ENCODE data around the gene BRAT1. TPM values are rescaled to one million over a fixed set of nuclear protein-coding genes. Genes with fewer than 3 reads are reported as not detected.

The BRAT1 gene
- total RNA-seq, 1 experiment from 2014 or later, result 50.0 TPM

DNA sequence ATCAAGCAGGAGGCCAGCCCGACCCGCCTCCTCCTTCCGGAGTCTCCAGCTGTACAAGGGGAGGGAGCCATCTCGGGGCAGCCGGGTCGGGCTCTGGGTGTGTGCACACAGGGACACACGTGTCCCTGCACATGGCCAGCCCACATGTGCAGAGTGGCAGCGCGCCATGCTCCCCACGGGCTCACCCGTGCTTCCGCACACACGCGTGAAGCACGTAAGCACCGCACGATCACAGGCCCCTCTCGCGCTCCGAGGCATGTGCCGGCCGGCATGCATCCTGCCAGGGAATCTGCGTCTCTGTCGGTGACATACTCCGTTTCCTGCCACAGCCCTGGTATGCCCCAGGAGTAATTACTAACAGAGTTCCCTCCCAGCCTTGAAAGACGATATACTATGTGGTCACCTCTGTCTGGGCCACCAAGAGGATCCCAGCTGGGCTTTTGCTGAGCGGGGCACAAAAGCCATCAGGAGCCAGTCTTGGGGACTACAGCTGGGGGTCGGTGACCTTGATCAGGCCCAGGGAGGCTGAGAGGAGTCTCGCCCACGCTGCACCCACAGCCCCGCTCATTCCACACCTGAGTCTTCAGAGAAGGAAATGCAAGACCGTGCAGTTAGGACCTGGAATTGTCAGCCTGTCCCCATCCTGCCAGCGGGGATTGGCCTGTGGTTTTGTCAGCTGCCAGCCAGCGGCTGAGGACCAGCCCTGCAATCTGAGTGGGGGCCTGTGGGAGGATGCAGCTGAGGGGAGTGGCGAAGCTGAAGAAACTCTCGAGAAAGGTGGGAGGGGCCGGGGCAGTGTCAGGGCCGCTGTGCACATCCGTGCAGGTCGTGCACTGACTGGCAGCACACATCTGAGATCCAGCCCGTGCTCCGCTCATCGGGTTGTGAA is 46.8 kb downstream of the BRAT1 start:
- Mint-ChIP-seq H3K36me3 (no peaks in the 10 kb centered on the region), H3K27me3 (ENCODE audit: low read depth) (no peaks in the 10 kb centered on the region), H3K9me3 (no peaks in the 10 kb centered on the region), H3K4me3 (no peak overlapping the region), H3K4me1 (peaks cover 5% of the 10 kb centered on the region), H3K27ac (peak overlapping the region; percentile 63; the same call in 1 of the 2 replicates)
- ATAC-seq (no peak), DNase-seq (ENCODE audit: low spot score) (no peak)
- ChIA-PET CTCF (interaction anchor here (1.0 to 2.1 kb wide), 3 partner anchors 10 to 56 kb away, joined by 4 to 7 read pairs (median 5); no protein-coding TSS in a partner anchor), POLR2A (no interaction called here)
- TF ChIP-seq, protein P1, sequence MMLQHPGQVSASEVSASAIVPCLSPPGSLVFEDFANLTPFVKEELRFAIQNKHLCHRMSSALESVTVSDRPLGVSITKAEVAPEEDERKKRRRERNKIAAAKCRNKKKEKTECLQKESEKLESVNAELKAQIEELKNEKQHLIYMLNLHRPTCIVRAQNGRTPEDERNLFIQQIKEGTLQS (CRISPR knock-in tag; conservative IDR thresholded peaks at IDR 0.05), result no peak

DNA sequence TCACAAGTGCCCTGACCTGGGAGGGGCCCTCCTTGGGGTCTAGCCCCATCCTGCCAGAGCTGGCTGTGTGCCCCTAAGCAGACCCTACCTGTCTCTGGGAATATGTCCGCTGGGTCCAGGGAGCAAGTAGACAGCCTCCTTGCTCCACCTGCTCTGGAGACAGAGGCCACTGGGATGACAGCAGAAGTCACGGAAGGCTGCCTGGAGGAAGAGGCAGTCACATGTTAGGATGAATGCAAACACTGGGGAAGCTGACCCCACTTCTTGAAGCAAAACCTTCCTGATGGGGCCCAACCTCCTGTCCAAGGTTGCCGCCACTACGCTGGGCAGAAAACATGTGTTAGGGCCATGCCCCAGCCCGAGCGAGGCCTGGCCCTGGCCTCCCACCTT is 47.4 kb downstream of the BRAT1 start:
- H3K27ac Mint-ChIP-seq, result no peak overlapping the region
- H3K36me3 Mint-ChIP-seq, result no peaks in the 10 kb centered on the region
- H3K4me3 Mint-ChIP-seq, result no peak overlapping the region
- H3K9me3 Mint-ChIP-seq, result no peaks in the 10 kb centered on the region
- H3K4me1 Mint-ChIP-seq, result peaks cover 5% of the 10 kb centered on the region
- H3K27me3 Mint-ChIP-seq (ENCODE audit: low read depth), result no peaks in the 10 kb centered on the region
- ATAC-seq (no peak), DNase-seq (ENCODE audit: low spot score) (no peak)
- no peak for TF ChIP-seq FOXK1 (CRISPR knock-in tag; IDR thresholded peaks at IDR 0.05)
- TF ChIP-seq PRRX2 (CRISPR knock-in tag; IDR thresholded peaks at IDR 0.05), result no peak
- no peak for TF ChIP-seq ZNF121 (CRISPR knock-in tag; IDR thresholded peaks at IDR 0.05)
- TF ChIP-seq, protein P2, sequence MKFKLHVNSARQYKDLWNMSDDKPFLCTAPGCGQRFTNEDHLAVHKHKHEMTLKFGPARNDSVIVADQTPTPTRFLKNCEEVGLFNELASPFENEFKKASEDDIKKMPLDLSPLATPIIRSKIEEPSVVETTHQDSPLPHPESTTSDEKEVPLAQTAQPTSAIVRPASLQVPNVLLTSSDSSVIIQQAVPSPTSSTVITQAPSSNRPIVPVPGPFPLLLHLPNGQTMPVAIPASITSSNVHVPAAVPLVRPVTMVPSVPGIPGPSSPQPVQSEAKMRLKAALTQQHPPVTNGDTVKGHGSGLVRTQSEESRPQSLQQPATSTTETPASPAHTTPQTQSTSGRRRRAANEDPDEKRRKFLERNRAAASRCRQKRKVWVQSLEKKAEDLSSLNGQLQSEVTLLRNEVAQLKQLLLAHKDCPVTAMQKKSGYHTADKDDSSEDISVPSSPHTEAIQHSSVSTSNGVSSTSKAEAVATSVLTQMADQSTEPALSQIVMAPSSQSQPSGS (CRISPR knock-in tag; IDR thresholded peaks at IDR 0.05; ENCODE audit: borderline replicate concordance, low read depth), result no peak
- TF ChIP-seq TCF7 (CRISPR knock-in tag; IDR thresholded peaks at IDR 0.05; ENCODE audit: low read depth), result no peak
- no peak for TF ChIP-seq HMGA2 (CRISPR knock-in tag; IDR thresholded peaks at IDR 0.05)
- no peak for TF ChIP-seq GABPB1 (CRISPR knock-in tag; IDR thresholded peaks at IDR 0.05)
- TF ChIP-seq, protein P3, sequence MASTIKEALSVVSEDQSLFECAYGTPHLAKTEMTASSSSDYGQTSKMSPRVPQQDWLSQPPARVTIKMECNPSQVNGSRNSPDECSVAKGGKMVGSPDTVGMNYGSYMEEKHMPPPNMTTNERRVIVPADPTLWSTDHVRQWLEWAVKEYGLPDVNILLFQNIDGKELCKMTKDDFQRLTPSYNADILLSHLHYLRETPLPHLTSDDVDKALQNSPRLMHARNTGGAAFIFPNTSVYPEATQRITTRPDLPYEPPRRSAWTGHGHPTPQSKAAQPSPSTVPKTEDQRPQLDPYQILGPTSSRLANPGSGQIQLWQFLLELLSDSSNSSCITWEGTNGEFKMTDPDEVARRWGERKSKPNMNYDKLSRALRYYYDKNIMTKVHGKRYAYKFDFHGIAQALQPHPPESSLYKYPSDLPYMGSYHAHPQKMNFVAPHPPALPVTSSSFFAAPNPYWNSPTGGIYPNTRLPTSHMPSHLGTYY (CRISPR knock-in tag; IDR thresholded peaks at IDR 0.05), result no peak
- ChIA-PET POLR2A (no interaction called here), CTCF (interaction anchor here (2.1 kb wide), 1 partner anchor 39 kb away, joined by 7 read pairs; no protein-coding TSS in a partner anchor)

DNA sequence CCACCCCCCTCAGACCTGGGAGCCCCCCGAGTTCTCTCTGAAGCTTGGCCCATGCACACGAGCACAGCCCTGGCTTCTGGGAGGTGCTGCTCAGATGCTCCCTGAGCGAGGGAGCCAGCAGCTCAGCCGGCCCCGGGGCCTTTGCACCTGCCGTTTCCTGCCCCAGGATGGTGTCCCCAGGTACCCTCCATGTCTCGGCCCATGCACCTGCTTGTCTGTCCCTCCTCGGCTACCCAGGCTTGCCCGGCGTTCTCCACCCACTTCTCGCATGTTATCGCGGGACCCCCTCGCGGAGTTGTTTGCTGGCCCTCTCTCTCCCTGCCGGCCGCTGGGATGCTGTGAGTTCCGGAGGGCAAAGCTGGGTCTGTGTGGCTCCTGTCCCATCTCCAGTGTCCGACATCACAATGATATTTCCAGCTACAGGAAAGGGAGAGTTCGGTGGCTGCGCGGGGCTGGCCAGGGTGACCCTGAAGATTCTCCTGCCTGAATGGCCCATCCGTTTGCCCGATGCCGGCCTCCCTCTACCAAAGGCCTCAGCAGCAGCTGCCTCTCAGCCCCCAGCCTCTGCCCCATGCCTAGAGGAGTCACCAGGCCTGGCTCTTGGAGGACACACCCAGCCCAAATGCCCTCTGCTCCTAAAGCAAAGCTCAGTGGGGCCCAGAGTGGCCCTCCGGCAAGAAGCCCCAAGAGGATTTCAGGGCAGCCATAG is 48.0 kb downstream of the BRAT1 start:
- no peaks in the 10 kb centered on the region for H3K36me3 Mint-ChIP-seq
- ChIA-PET POLR2A (no interaction called here), CTCF (interaction anchor here (2.1 kb wide), 1 partner anchor 39 kb away, joined by 7 read pairs; no protein-coding TSS in a partner anchor)
- H3K27me3 Mint-ChIP-seq (ENCODE audit: low read depth), result no peaks in the 10 kb centered on the region
- H3K4me1 Mint-ChIP-seq, result peaks cover 5% of the 10 kb centered on the region
- no peak overlapping the region for H3K4me3 Mint-ChIP-seq
- no peak for ATAC-seq
- DNase-seq (ENCODE audit: low spot score), result no peak
- no peaks in the 10 kb centered on the region for H3K9me3 Mint-ChIP-seq
- no peak overlapping the region for H3K27ac Mint-ChIP-seq
- no peak for TF ChIP-seq GABPB1 (CRISPR knock-in tag; IDR thresholded peaks at IDR 0.05)
- TF ChIP-seq, protein P4, sequence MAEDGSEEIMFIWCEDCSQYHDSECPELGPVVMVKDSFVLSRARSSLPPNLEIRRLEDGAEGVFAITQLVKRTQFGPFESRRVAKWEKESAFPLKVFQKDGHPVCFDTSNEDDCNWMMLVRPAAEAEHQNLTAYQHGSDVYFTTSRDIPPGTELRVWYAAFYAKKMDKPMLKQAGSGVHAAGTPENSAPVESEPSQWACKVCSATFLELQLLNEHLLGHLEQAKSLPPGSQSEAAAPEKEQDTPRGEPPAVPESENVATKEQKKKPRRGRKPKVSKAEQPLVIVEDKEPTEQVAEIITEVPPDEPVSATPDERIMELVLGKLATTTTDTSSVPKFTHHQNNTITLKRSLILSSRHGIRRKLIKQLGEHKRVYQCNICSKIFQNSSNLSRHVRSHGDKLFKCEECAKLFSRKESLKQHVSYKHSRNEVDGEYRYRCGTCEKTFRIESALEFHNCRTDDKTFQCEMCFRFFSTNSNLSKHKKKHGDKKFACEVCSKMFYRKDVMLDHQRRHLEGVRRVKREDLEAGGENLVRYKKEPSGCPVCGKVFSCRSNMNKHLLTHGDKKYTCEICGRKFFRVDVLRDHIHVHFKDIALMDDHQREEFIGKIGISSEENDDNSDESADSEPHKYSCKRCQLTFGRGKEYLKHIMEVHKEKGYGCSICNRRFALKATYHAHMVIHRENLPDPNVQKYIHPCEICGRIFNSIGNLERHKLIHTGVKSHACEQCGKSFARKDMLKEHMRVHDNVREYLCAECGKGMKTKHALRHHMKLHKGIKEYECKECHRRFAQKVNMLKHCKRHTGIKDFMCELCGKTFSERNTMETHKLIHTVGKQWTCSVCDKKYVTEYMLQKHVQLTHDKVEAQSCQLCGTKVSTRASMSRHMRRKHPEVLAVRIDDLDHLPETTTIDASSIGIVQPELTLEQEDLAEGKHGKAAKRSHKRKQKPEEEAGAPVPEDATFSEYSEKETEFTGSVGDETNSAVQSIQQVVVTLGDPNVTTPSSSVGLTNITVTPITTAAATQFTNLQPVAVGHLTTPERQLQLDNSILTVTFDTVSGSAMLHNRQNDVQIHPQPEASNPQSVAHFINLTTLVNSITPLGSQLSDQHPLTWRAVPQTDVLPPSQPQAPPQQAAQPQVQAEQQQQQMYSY (CRISPR knock-in tag; IDR thresholded peaks at IDR 0.05), result no peak
- TF ChIP-seq PRRX2 (CRISPR knock-in tag; IDR thresholded peaks at IDR 0.05), result no peak
- no peak for TF ChIP-seq HMGA2 (CRISPR knock-in tag; IDR thresholded peaks at IDR 0.05)
- TF ChIP-seq CREM (CRISPR knock-in tag; IDR thresholded peaks at IDR 0.05), result no peak
- TF ChIP-seq ZNF416 (CRISPR knock-in tag; IDR thresholded peaks at IDR 0.05), result no peak
- TF ChIP-seq GRHL2 (CRISPR knock-in tag; IDR thresholded peaks at IDR 0.05; ENCODE audit: insufficient replicate concordance, severe bottlenecking), result no peak
- TF ChIP-seq, protein P5, sequence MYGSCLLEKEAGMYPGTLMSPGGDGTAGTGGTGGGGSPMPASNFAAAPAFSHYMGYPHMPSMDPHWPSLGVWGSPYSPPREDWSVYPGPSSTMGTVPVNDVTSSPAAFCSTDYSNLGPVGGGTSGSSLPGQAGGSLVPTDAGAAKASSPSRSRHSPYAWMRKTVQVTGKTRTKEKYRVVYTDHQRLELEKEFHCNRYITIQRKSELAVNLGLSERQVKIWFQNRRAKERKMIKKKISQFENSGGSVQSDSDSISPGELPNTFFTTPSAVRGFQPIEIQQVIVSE (CRISPR knock-in tag; IDR thresholded peaks at IDR 0.05; ENCODE audit: borderline replicate concordance), result no peak
- TF ChIP-seq, protein P6, sequence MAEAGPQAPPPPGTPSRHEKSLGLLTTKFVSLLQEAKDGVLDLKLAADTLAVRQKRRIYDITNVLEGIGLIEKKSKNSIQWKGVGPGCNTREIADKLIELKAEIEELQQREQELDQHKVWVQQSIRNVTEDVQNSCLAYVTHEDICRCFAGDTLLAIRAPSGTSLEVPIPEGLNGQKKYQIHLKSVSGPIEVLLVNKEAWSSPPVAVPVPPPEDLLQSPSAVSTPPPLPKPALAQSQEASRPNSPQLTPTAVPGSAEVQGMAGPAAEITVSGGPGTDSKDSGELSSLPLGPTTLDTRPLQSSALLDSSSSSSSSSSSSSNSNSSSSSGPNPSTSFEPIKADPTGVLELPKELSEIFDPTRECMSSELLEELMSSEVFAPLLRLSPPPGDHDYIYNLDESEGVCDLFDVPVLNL (CRISPR knock-in tag; IDR thresholded peaks at IDR 0.05; ENCODE audit: borderline replicate concordance, low read depth), result no peak
- TF ChIP-seq, protein P7, sequence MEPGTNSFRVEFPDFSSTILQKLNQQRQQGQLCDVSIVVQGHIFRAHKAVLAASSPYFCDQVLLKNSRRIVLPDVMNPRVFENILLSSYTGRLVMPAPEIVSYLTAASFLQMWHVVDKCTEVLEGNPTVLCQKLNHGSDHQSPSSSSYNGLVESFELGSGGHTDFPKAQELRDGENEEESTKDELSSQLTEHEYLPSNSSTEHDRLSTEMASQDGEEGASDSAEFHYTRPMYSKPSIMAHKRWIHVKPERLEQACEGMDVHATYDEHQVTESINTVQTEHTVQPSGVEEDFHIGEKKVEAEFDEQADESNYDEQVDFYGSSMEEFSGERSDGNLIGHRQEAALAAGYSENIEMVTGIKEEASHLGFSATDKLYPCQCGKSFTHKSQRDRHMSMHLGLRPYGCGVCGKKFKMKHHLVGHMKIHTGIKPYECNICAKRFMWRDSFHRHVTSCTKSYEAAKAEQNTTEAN (CRISPR knock-in tag; IDR thresholded peaks at IDR 0.05), result no peak
- no peak for TF ChIP-seq OVOL2 (CRISPR knock-in tag; IDR thresholded peaks at IDR 0.05; ENCODE audit: borderline replicate concordance)

Data from WTC11 (cell line).